Mesothelial cell of epicardium (in vitro differentiated cells): ENCODE results near the gene TAS2R40. TPM values are rescaled to one million over a fixed set of nuclear protein-coding genes. Genes with fewer than 3 reads are reported as not detected.
A peak's percentile ranks its signal among the peaks of the same experiment; 100 is the strongest.

Experiments
- DNase-seq, 2 experiments: peaks; one replicate each; pipeline ENCODE4 v3.0.0; 2021; ENCODE audit warnings: low spot score in 2 of 2; ENCODE audit not compliant: unreplicated experiment in 2 of 2
- H3K27ac Mint-ChIP-seq: 2 replicates; pipeline ENCODE4 v1.8.0; 2021; ENCODE audit warnings: mixed read lengths
- H3K27me3 Mint-ChIP-seq: 2 replicates; pipeline ENCODE4 v1.8.0; 2021; ENCODE audit warnings: low read depth, mixed read lengths
- H3K36me3 Mint-ChIP-seq: 2 replicates; pipeline ENCODE4 v1.8.0; 2021; ENCODE audit warnings: mixed read lengths
- H3K4me1 Mint-ChIP-seq: 2 replicates; pipeline ENCODE4 v1.8.0; 2021; ENCODE audit warnings: mixed read lengths
- H3K4me3 Mint-ChIP-seq: 2 replicates; pipeline ENCODE4 v1.8.0; 2021; ENCODE audit warnings: mild to moderate bottlenecking, moderate library complexity, mixed read lengths
- H3K9me3 Mint-ChIP-seq: 2 replicates; pipeline ENCODE4 v1.8.0; 2021; ENCODE audit warnings: mixed read lengths
- CTCF ChIP-seq: fragments of 200-600 bp; sonication (generic); IDR thresholded peaks from one replicate; pipeline ENCODE4 v1.5.0; 2021; ENCODE audit warnings: antibody characterized with exemption; ENCODE audit not compliant: unreplicated experiment
- total RNA-seq: library from RNA; stranded (reverse); gene quantifications from 3 replicates; pipeline ENCODE4 v1.2.1, GENCODE V29; 2021

The TAS2R40 gene
- total RNA-seq, 1 donor from 2014 or later: not detected

GRCh38 chr7:143235561-143235960 lies 13.7 kb downstream of the TAS2R40 start:
- TF ChIP-seq CTCF: no peak
- Mint-ChIP-seq H3K27ac (no peak overlapping the region), H3K4me3 (no peak overlapping the region)

GRCh38 chr7:143236408-143236990 lies 14.7 kb downstream of the TAS2R40 start:
- Mint-ChIP-seq H3K9me3 (peaks cover 37% of the 10 kb centered on the region), H3K27me3 (no peaks in the 10 kb centered on the region), H3K36me3 (peaks cover 2% of the 10 kb centered on the region), H3K4me3 (no peak overlapping the region), H3K4me1 (peaks cover 11% of the 10 kb centered on the region), H3K27ac (no peak overlapping the region)
- DNase-seq: no peak
- no peak for TF ChIP-seq CTCF

More at GRCh38 chr7:143235561-143235960, 13.7 kb downstream of the TAS2R40 start:
- no peak for DNase-seq
- H3K27me3 Mint-ChIP-seq: no peaks in the 10 kb centered on the region
- peaks cover 37% of the 10 kb centered on the region for H3K9me3 Mint-ChIP-seq
- peaks cover 2% of the 10 kb centered on the region for H3K36me3 Mint-ChIP-seq
- H3K4me1 Mint-ChIP-seq: peaks cover 6% of the 10 kb centered on the region

GRCh38 chr7:143237366-143237765 lies 15.5 kb downstream of the TAS2R40 start:
- H3K27me3 Mint-ChIP-seq: no peaks in the 10 kb centered on the region
- H3K27ac Mint-ChIP-seq: no peak overlapping the region
- peaks cover 11% of the 10 kb centered on the region for H3K4me1 Mint-ChIP-seq
- H3K9me3 Mint-ChIP-seq: peaks cover 37% of the 10 kb centered on the region
- no peak for DNase-seq
- no peak overlapping the region for H3K4me3 Mint-ChIP-seq
- H3K36me3 Mint-ChIP-seq: peaks cover 2% of the 10 kb centered on the region
- TF ChIP-seq CTCF: no peak

DNA sequence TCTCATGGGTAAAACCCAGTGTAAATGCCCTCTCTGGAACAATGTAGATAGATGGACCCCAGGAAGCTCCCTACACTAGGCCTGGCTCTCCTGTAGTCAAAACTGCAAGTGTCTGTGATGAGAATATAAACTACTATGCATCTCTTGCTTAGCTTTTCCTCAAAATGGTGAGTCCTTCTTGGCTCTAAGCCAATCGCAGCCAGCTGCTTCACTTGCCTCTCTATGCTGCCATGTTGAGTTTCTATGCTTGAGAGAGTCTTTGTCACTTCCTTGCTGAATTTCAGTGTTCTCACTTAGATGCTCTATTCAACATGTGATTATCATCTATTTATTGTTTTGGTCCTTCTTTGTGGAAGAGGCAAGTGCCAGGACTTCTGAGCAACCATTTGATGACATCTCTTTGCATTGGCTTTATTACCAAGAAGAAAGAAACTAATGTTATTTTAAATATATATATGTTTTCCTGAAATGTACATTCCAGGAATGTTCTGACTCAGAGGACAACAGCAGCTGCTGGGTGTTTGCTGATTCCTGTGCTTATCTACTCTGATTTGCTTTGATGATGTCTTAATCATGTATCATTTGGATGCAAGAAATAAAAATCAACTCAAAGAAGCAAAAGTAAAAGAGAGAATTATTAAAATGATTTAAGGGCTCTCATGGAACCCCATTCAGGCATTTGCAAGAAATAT lies 16.6 kb downstream of the TAS2R40 start:
- Mint-ChIP-seq H3K27ac (no peak overlapping the region), H3K4me3 (no peak overlapping the region), H3K36me3 (peaks cover 2% of the 10 kb centered on the region), H3K27me3 (no peaks in the 10 kb centered on the region), H3K4me1 (peaks cover 14% of the 10 kb centered on the region), H3K9me3 (peaks cover 28% of the 10 kb centered on the region)
- DNase-seq: no peak
- TF ChIP-seq CTCF: no peak

- Mint-ChIP-seq H3K27ac (peak overlapping the region; percentile 48), H3K27me3 (no peaks in the 10 kb centered on the region), H3K36me3 (peaks cover 2% of the 10 kb centered on the region), H3K4me1 (peaks cover 15% of the 10 kb centered on the region), H3K9me3 (peaks cover 25% of the 10 kb centered on the region), H3K4me3 (no peak overlapping the region)
- no peak for DNase-seq
- no peak for TF ChIP-seq CTCF
Observed at GRCh38 chr7:143239813-143240212, 18.0 kb downstream of the TAS2R40 start.
